GM21526 (cell line): Measurements from ENCODE around the gene BDNF.
"Not testable (repeated sequence)": the region's sequence is repeated elsewhere in the genome, so short reads cannot be mapped to it uniquely, and the experiment has no call there.

Experiments
- ATAC-seq: cut with Tn5 transposase; IDR thresholded peaks from one replicate; pipeline ENCODE4 v1.9.1; 2021; ENCODE audit warnings: moderate library complexity; ENCODE audit not compliant: unreplicated experiment, low FRiP score

The BDNF gene

GRCh38 chr11:27673979-27674663 is 26.1 kb downstream of the BDNF start:
- no peak for ATAC-seq

GRCh38 chr11:27672836-27673464 is 27.3 kb downstream of the BDNF start:
- no peak for ATAC-seq

- not testable (repeated sequence) for ATAC-seq
These were observed 34.6 kb downstream of the BDNF start for GRCh38 chr11:27665508-27666101.

GRCh38 chr11:27663326-27663725 is 36.9 kb downstream of the BDNF start:
- no peak for ATAC-seq

- ATAC-seq = no peak
These were observed 40.1 kb downstream of the BDNF start for GRCh38 chr11:27660171-27660570.

- no peak for ATAC-seq
These were observed 41.6 kb downstream of the BDNF start for GRCh38 chr11:27658535-27659236.

- ATAC-seq = no peak
These were observed 43.3 kb downstream of the BDNF start for GRCh38 chr11:27656806-27657483.

GRCh38 chr11:27656320-27656719 is 43.9 kb downstream of the BDNF start:
- ATAC-seq = no peak

- ATAC-seq = no peak
These were observed 46.1 kb downstream of the BDNF start for GRCh38 chr11:27653990-27654758.

- ATAC-seq = no peak
These were observed 48.5 kb downstream of the BDNF start for GRCh38 chr11:27651711-27652110.

- no peak for ATAC-seq
These were observed 49.3 kb downstream of the BDNF start for GRCh38 chr11:27650988-27651387.

- ATAC-seq = no peak
These were observed 50.5 kb downstream of the BDNF start for GRCh38 chr11:27649800-27650199.

- no peak for ATAC-seq
These were observed 51.4 kb downstream of the BDNF start for GRCh38 chr11:27648840-27649239.

GRCh38 chr11:27646051-27646818 is 54.0 kb downstream of the BDNF start:
- ATAC-seq = no peak

- no peak for ATAC-seq
These were observed 57.3 kb downstream of the BDNF start for GRCh38 chr11:27642954-27643353.

- no peak for ATAC-seq
These were observed 59.3 kb downstream of the BDNF start for GRCh38 chr11:27640954-27641353.

GRCh38 chr11:27635567-27636037 is 64.7 kb downstream of the BDNF start:
- no peak for ATAC-seq

GRCh38 chr11:27634776-27635175 is 65.5 kb downstream of the BDNF start:
- ATAC-seq = not testable (repeated sequence)

GRCh38 chr11:27634282-27634681 is 66.0 kb downstream of the BDNF start:
- not testable (repeated sequence) for ATAC-seq
